Measurements from ENCODE around the gene CYLD. TPM values are rescaled to one million over a fixed set of nuclear protein-coding genes. Genes with fewer than 3 reads are reported as not detected.

The CYLD gene
- total and polyA plus RNA-seq, 2 experiments from 2014 or later = 13.6 to 16.1 TPM

- H3K4me3 ChIP-seq = no peak overlapping the region
- no peak overlapping the region for H3K27ac ChIP-seq
- peaks cover 3% of the 10 kb centered on the region for H3K4me1 ChIP-seq (ENCODE audit: low read depth)
- TF ChIP-seq, protein P1, sequence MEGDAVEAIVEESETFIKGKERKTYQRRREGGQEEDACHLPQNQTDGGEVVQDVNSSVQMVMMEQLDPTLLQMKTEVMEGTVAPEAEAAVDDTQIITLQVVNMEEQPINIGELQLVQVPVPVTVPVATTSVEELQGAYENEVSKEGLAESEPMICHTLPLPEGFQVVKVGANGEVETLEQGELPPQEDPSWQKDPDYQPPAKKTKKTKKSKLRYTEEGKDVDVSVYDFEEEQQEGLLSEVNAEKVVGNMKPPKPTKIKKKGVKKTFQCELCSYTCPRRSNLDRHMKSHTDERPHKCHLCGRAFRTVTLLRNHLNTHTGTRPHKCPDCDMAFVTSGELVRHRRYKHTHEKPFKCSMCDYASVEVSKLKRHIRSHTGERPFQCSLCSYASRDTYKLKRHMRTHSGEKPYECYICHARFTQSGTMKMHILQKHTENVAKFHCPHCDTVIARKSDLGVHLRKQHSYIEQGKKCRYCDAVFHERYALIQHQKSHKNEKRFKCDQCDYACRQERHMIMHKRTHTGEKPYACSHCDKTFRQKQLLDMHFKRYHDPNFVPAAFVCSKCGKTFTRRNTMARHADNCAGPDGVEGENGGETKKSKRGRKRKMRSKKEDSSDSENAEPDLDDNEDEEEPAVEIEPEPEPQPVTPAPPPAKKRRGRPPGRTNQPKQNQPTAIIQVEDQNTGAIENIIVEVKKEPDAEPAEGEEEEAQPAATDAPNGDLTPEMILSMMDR (IDR thresholded peaks at IDR 0.05; ENCODE audit: low read depth, low read length) = no peak
- H3K27me3 ChIP-seq = no peaks in the 10 kb centered on the region
- H3K36me3 ChIP-seq = no peaks in the 10 kb centered on the region
- H3K9me3 ChIP-seq (ENCODE audit: low read depth) = no peaks in the 10 kb centered on the region
- no peak for DNase-seq (ENCODE audit: low read depth in 1 of 2, low spot score in 1 of 2)
Measured at GRCh38 chr16:50810241-50810965, 68.5 kb downstream of the CYLD start.

GRCh38 chr16:50812046-50812445, 70.2 kb downstream of the CYLD start:
- TF ChIP-seq, protein P1 (IDR thresholded peaks at IDR 0.05; ENCODE audit: low read depth, low read length) = no peak
- H3K4me1 ChIP-seq (ENCODE audit: low read depth) = no peaks in the 10 kb centered on the region
- H3K4me3 ChIP-seq = no peak overlapping the region
- H3K27ac ChIP-seq = no peak overlapping the region
- H3K9me3 ChIP-seq (ENCODE audit: low read depth) = no peaks in the 10 kb centered on the region
- no peaks in the 10 kb centered on the region for H3K36me3 ChIP-seq
- DNase-seq (ENCODE audit: low read depth in 1 of 2, low spot score in 1 of 2) = no peak
- H3K27me3 ChIP-seq = no peaks in the 10 kb centered on the region

GRCh38 chr16:50812876-50813466, 71.1 kb downstream of the CYLD start:
- Histone ChIP-seq H3K9me3 (ENCODE audit: low read depth) (no peaks in the 10 kb centered on the region), H3K27ac (no peak overlapping the region), H3K27me3 (no peaks in the 10 kb centered on the region), H3K4me3 (no peak overlapping the region), H3K36me3 (no peaks in the 10 kb centered on the region), H3K4me1 (ENCODE audit: low read depth) (no peaks in the 10 kb centered on the region)
- TF ChIP-seq, protein P1 (IDR thresholded peaks at IDR 0.05; ENCODE audit: low read depth, low read length) = no peak
- no peak for DNase-seq (ENCODE audit: low read depth in 1 of 2, low spot score in 1 of 2)

DNA sequence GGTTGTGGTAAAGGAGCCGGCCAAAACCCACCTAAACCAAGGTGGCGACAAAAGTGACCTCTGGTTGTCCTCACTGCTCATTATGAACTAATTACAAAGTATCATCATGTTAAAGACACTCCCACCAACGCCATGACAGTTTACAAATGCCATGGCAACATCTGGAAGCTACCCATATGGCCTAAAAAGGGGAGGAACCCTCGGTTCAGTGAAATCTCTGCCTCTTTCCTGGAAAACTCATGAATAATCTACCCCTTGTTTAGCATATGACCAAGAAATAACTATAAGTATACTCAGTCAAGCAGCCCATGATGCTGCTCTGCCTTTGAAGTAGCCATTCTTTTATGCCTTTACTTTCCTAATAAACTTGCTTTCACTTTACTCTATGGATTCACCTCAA, 72.2 kb downstream of the CYLD start:
- TF ChIP-seq, protein P1 (IDR thresholded peaks at IDR 0.05; ENCODE audit: low read depth, low read length) = no peak
- Histone ChIP-seq H3K27me3 (no peaks in the 10 kb centered on the region), H3K4me3 (no peak overlapping the region), H3K4me1 (ENCODE audit: low read depth) (no peaks in the 10 kb centered on the region), H3K36me3 (no peaks in the 10 kb centered on the region), H3K27ac (no peak overlapping the region), H3K9me3 (ENCODE audit: low read depth) (no peaks in the 10 kb centered on the region)
- DNase-seq (ENCODE audit: low read depth in 1 of 2, low spot score in 1 of 2) = no peak

DNA sequence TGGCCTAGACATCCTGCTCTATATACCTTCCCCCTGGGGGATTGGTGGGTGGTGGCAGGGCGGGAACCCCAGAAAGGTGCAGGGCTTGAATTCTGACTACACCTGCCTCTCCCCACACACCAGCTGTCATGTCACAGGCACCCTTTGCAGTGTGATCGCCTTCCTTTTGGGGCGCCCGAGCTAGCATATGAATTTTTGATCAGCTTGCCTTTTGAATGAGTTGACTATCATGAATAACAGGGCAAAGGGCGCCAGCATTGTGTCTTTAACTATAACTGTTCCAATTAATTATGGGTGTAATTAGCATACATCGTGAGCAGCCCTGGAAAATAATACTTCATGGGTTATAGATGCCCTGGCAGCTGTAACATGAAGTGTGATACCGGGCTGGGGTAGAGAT, 72.7 kb downstream of the CYLD start:
- no peak overlapping the region for H3K4me3 ChIP-seq
- no peaks in the 10 kb centered on the region for H3K27me3 ChIP-seq
- DNase-seq (ENCODE audit: low read depth in 1 of 2, low spot score in 1 of 2) = no peak
- H3K4me1 ChIP-seq (ENCODE audit: low read depth) = no peaks in the 10 kb centered on the region
- TF ChIP-seq, protein P1 (IDR thresholded peaks at IDR 0.05; ENCODE audit: low read depth, low read length) = no peak
- no peak overlapping the region for H3K27ac ChIP-seq
- H3K36me3 ChIP-seq = no peaks in the 10 kb centered on the region
- no peaks in the 10 kb centered on the region for H3K9me3 ChIP-seq (ENCODE audit: low read depth)

Measured in cardiac muscle cell (in vitro differentiated cells and primary cell).